ENCODE data around the gene NUPR1.

DNA sequence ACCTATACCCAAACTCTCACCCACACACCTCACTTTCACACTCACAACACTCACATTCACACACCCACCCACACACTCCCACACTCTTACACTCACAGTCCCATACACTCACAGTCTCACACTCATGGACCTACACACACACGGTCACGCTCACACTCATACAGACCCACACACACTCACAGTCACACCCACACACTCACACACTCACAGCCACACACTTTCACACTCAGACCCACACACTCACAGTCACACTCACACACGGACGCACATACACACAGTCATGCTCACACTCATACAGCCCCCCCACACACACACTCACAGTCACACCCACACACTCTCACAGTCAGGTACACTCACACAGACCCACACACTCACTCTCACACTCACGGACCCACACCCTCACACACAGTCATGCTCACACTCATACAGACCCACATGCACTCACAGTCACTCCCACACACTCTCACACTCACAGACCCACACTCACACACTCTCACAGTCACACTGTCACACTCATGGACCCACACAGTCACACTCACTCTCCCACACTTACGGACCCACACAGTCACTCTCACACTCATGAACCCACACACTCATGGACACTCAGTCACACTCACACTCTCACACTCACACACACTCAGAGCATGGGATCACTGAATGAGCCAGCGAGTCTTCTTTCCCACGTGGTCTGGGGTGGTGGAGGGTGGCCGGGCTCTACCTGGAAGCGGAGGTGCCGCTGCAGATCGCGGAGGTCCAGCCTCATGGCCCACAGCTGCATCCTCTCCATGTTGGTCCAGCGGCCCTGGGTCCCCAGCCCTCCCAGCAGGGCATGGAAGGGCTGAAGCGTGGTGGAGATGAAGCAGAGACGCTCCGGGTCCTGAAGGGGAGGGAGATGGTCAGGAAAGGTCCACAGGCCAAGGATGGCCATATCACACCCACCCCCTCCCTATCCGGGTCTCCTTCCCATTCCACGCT is 37.2 kb downstream of the NUPR1 start:
- TF ChIP-seq CTCF (IDR thresholded peaks at IDR 0.05) (no peak), POLR2A (IDR thresholded peaks at IDR 0.05) (no peak), POLR2AphosphoS5 (IDR thresholded peaks at IDR 0.05) (no peak), EP300 (IDR thresholded peaks at IDR 0.05) (no peak)
